Gastroesophageal sphincter (tissue), 4 donors: Measurements from ENCODE around the gene SLC43A1. TPM values are rescaled to one million over a fixed set of nuclear protein-coding genes. Genes with fewer than 3 reads are reported as not detected.

ENCODE experiments used
- ATAC-seq: fragments of 150-250 bp; one replicate; pipeline ENCODE4 v1.9.1; 2016; ENCODE audit warnings: mild to moderate bottlenecking, moderate library complexity
- H3K27ac ChIP-seq, 4 donors: fragments of 200-600 bp; sonication (generic) in 3 of 4; 1 replicate in 3 of 4; 2 replicates in 1 of 4; pipeline ENCODE4 v1.5.1; 2016 to 2019
- H3K27me3 ChIP-seq: fragments of 200-600 bp; sonication (generic); one replicate; pipeline ENCODE4 v1.5.1; 2019
- H3K36me3 ChIP-seq, 2 donors: fragments of 200-600 bp; sonication (generic); one replicate each; pipeline ENCODE4 v1.5.1; 2019; ENCODE audit warnings: control low read depth in 1 of 2
- H3K4me1 ChIP-seq, 3 donors: fragments of 200-600 bp; sonication (generic); 1 replicate in 2 of 3; 2 replicates in 1 of 3; pipeline ENCODE4 v1.5.1; 2016 to 2019; ENCODE audit warnings: control low read depth in 2 of 3
- H3K4me3 ChIP-seq, 2 donors: fragments of 200-600 bp; sonication (generic); one replicate each; pipeline ENCODE4 v1.5.1; 2019; ENCODE audit warnings: mild to moderate bottlenecking in 1 of 2, moderate library complexity in 1 of 2
- H3K9me3 ChIP-seq, 3 donors: fragments of 200-600 bp; sonication (generic); one replicate each; pipeline ENCODE4 v1.5.1; 2017 to 2019; ENCODE audit warnings: control low read depth in 2 of 3
- POLR2A ChIP-seq, 2 donors: fragments of 450-650 bp; IDR thresholded peaks; one replicate each; pipeline ENCODE4 v1.6.1; 2017; ENCODE audit warnings: antibody characterized with exemption in 2 of 2, mild to moderate bottlenecking in 2 of 2, moderate library complexity in 1 of 2
- POLR2AphosphoS5 ChIP-seq: sonication (generic); formaldehyde crosslinking; IDR thresholded peaks from one replicate; pipeline ENCODE4 v1.6.1; 2017; ENCODE audit warnings: antibody characterized with exemption
- WGBS, 2 donors: methylation state at CpG; one replicate each; pipeline ENCODE4 v1.1.5; 2018; ENCODE audit warnings: low coverage in 1 of 2; 5-methylcytosine and 5-hydroxymethylcytosine counted together
- small RNA-seq, 4 donors: library from RNA; depleted of rRNA; stranded (forward); fragments of <200 nt; gene quantifications; one replicate each; pipeline ENCODE3, GENCODE V24; 2016
- total RNA-seq, 4 donors: library from RNA; depleted of rRNA; stranded (reverse); fragments of >200 nt; gene quantifications; one replicate each; pipeline ENCODE4 v1.1.0, GENCODE V29; 2016

SLC43A1 gene
- total RNA-seq, 4 donors from 2014 or later = 14.8 to 36.6 (median 19.7) TPM

DNA sequence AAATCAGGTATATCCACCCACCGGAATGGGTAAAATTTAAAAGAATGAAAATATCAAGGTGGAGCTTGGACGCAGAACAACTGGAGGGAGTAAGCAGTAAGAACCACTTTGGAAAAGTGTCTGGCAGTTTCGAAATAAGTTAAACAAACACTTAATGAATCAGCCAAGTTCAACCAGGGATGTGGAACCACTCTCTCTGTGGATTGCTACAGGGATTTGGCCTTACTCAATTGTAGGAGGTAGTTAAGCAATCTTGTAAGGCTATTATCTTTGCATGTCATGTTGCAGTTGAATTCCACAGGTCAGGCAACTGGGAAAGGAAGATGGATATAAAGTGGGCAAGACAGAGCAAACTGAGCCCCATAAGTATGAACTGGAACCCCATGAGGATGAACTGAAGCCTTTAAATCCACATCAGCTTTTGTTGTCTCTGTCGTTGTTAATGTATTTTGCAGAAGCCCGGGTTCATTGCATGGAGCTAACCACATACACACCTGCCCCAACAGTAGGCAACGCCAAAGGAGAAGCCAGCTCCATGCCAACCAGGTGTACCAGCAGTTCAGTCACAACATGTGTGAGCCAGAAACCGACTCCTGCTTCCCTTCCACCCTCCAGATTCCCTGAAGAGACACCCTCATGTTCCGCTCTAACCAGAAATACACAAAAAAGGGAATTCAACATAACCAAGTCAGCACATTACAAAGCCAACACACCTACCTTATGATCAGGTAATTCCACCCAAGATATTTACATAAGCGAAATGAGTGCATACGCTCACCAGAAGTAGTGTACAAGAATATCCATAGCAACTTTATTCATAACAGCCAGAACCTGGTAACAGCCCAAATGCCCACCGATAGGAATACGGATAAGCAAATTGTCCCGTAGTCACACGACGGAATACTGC lies 80.6 kb downstream of the SLC43A1 start:
- ATAC-seq = peak; percentile 96
- 62 to 64% methylated on average over 11 to 14 of the region's 15 CpGs for WGBS, 2 donors
- H3K27ac ChIP-seq = peak overlapping the region; percentile 53 to 67 (median 56)
- no peaks in the 10 kb centered on the region for H3K9me3 ChIP-seq
- no peaks in the 10 kb centered on the region for H3K36me3 ChIP-seq
- TF ChIP-seq POLR2A (IDR thresholded peaks at IDR 0.05) = no peak
- peak; percentile 93 for TF ChIP-seq POLR2AphosphoS5
- H3K27me3 ChIP-seq = no peaks in the 10 kb centered on the region
- H3K4me1 ChIP-seq = peaks cover 6 to 36% (median 8%) of the 10 kb centered on the region in 3 donors
- H3K4me3 ChIP-seq = no peak overlapping the region

Small RNAs within 50 kb of the gene (small RNA-seq; reads per million reads assigned to genes)
- 0 reads per million in 4 donors for gene RN7SL605P
- gene RNA5SP341 = 0 reads per million in 4 donors

Other genes with a start within 250 kb of the SLC43A1 start
- 100 to 1,000 TPM in 2 of 4 donors, 10 to 100 TPM in 2; 95.6 to 130 (median 108) TPM for gene TNKS1BP1, start 190.8 kb downstream of the SLC43A1 start, total RNA-seq
- 100 to 1,000 TPM in 1 of 4 donors, 10 to 100 TPM in 3; 66.0 to 101 (median 79.8) TPM for gene SSRP1, start 179.8 kb downstream of the SLC43A1 start, total RNA-seq
- gene P2RX3, start 177.3 kb downstream of the SLC43A1 start, total RNA-seq = under 1 TPM in 1 of 4 donors, not detected in 3; 0.69 TPM
- gene PRG3, start 134.6 kb downstream of the SLC43A1 start, total RNA-seq = not detected
- not detected for gene PRG2, start 125.1 kb downstream of the SLC43A1 start, total RNA-seq
- 10 to 100 TPM; 40.9 to 75.9 (median 60.0) TPM for gene SLC43A3, start 88.6 kb downstream of the SLC43A1 start, total RNA-seq
- 1 to 10 TPM in 1 of 4 donors, under 1 TPM in 2, not detected in 1; 0.12 to 2.3 (median 0.27) TPM for gene RTN4RL2, start 55.2 kb downstream of the SLC43A1 start, total RNA-seq
- gene TIMM10, start 15.1 kb upstream of the SLC43A1 start, total RNA-seq = 10 to 100 TPM; 23.5 to 29.0 (median 27.9) TPM
- not detected for gene SMTNL1, start 21.9 kb upstream of the SLC43A1 start, total RNA-seq
- gene UBE2L6, start 52.0 kb upstream of the SLC43A1 start, total RNA-seq = 10 to 100 TPM; 15.3 to 34.6 (median 28.3) TPM
- 100 to 1,000 TPM; 237 to 689 (median 443) TPM for gene SERPING1, start 82.0 kb upstream of the SLC43A1 start, total RNA-seq
- 1 to 10 TPM; 1.2 to 3.3 (median 1.5) TPM for gene YPEL4, start 134.2 kb upstream of the SLC43A1 start, total RNA-seq
- gene CLP1, start 142.1 kb upstream of the SLC43A1 start, total RNA-seq = 10 to 100 TPM; 11.4 to 21.7 (median 16.6) TPM
- gene ZDHHC5, start 152.4 kb upstream of the SLC43A1 start, total RNA-seq = 10 to 100 TPM; 34.3 to 52.1 (median 45.8) TPM
- gene MED19, start 196.5 kb upstream of the SLC43A1 start, total RNA-seq = 10 to 100 TPM; 10.4 to 15.5 (median 12.5) TPM
- gene TMX2, start 196.9 kb upstream of the SLC43A1 start, total RNA-seq = 10 to 100 TPM; 44.0 to 52.1 (median 50.0) TPM
- gene SELENOH, start 225.8 kb upstream of the SLC43A1 start, total RNA-seq = 100 to 1,000 TPM in 2 of 4 donors, 10 to 100 TPM in 2; 81.2 to 143 (median 97.0) TPM
- not detected for gene BTBD18, start 236.1 kb upstream of the SLC43A1 start, total RNA-seq
- 100 to 1,000 TPM in 1 of 4 donors, 10 to 100 TPM in 3; 87.6 to 123 (median 93.8) TPM for gene CTNND1, start 246.1 kb upstream of the SLC43A1 start, total RNA-seq